Measurements from ENCODE around the gene GUCY1B1. TPM values are rescaled to one million over a fixed set of nuclear protein-coding genes. Genes with fewer than 3 reads are reported as not detected.

Gene GUCY1B1
- total RNA-seq, 1 experiment from 2014 or later: 0.50 TPM

DNA sequence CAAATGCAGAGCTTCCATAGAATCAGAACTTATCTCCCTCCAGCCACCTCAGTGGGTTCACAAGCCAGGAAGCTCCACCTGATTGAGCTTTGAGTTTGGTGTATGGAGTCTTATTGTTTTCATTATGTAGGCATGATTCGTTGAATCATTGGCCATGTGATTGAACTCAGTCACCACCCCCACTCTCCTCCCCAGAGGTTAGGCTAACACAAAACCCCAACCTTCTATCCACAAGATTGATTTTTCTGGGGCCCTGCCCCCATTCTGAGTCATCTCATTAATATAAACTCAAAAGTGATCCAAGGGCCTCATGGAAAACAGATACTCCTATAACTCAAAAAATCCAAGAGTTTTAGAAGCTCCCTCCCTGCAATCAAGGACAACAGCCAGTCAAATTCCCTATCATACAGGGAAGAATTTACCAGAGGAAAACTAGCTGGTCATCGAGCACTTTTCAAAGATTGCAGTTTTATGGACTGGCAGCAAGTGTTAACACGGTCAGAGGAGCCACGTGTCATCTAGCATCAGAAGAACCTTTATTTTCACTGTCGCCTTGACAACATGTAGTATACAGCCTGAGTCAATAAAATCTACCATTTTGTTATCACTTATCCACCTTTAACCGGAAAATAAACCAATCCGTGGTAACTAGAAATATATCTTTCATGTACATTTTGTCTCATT lies 35.9 kb upstream of the GUCY1B1 start:
- no peak overlapping the region for H2AK5ac ChIP-seq (ENCODE audit: insufficient read length, low read length)
- no peaks in the 10 kb centered on the region for H4K20me1 ChIP-seq (ENCODE audit: control insufficient read depth, insufficient read depth, insufficient read length)
- no peaks in the 10 kb centered on the region; the same call in 1 of the 2 replicates for H3K4me1 ChIP-seq (ENCODE audit: insufficient read depth, low read length)
- H4K5ac ChIP-seq (ENCODE audit: insufficient read length, low read depth, low read length): no peak overlapping the region
- no peak overlapping the region for H3K27ac Mint-ChIP-seq
- no peaks in the 10 kb centered on the region for H3K27me3 ChIP-seq (ENCODE audit: insufficient read depth, low read length)
- H3K4ac ChIP-seq (ENCODE audit: low read depth, low read length): no peak overlapping the region
- H2BK15ac ChIP-seq (ENCODE audit: low read depth, low read length): no peak overlapping the region
- DNase-seq: no peak
- no peak overlapping the region for H2BK5ac ChIP-seq (ENCODE audit: insufficient read length, low read length)
- no peak overlapping the region for H2BK120ac ChIP-seq (ENCODE audit: low read depth, low read length, poor library complexity, severe bottlenecking)
- no peak overlapping the region for H3K23ac ChIP-seq (ENCODE audit: insufficient read length, low read depth, low read length)
- no peaks in the 10 kb centered on the region for H3K79me1 ChIP-seq (ENCODE audit: insufficient read depth, low read depth, low read length, poor library complexity, severe bottlenecking)
- no peak overlapping the region for H3K56ac ChIP-seq (ENCODE audit: insufficient read length, low read depth, low read length)
- H3T11ph ChIP-seq (ENCODE audit: low read length): no peak overlapping the region
- no peaks in the 10 kb centered on the region for H3K79me2 ChIP-seq (ENCODE audit: insufficient read depth, low read length)
- no CpG with 5 or more reads among the region's 7 CpGs for WGBS (ENCODE audit: extremely low coverage, insufficient read length, low lambda C conversion rate)
- H3K4me1 Mint-ChIP-seq: peaks cover 4 to 13% of the 10 kb centered on the region in 2 experiments
- no peak overlapping the region for H3K9ac ChIP-seq (ENCODE audit: extremely low read depth, insufficient read length, low read length)
- H3K18ac ChIP-seq (ENCODE audit: insufficient read length, low read depth, low read length): no peak overlapping the region
- H3K4me2 ChIP-seq (ENCODE audit: insufficient read depth, insufficient read length, low read length): no peak overlapping the region
- no peaks in the 10 kb centered on the region for H3K36me3 Mint-ChIP-seq (ENCODE audit: insufficient read depth in 1 of 3, low read depth in 3 of 3)
- no peak overlapping the region for H3K4me3 Mint-ChIP-seq
- H4K8ac ChIP-seq (replicated peaks; ENCODE audit: insufficient read length, low read depth, low read length): no peak overlapping the region
- no peaks in the 10 kb centered on the region for H3K9me3 Mint-ChIP-seq
- no peak overlapping the region for H2BK12ac ChIP-seq (ENCODE audit: insufficient read length, low read depth, low read length)
- H3K14ac ChIP-seq (ENCODE audit: insufficient read depth, low read length): no peak overlapping the region
- H3K27ac ChIP-seq (ENCODE audit: insufficient read length, low read depth, low read length): no peak overlapping the region
- TF ChIP-seq, protein P1, sequence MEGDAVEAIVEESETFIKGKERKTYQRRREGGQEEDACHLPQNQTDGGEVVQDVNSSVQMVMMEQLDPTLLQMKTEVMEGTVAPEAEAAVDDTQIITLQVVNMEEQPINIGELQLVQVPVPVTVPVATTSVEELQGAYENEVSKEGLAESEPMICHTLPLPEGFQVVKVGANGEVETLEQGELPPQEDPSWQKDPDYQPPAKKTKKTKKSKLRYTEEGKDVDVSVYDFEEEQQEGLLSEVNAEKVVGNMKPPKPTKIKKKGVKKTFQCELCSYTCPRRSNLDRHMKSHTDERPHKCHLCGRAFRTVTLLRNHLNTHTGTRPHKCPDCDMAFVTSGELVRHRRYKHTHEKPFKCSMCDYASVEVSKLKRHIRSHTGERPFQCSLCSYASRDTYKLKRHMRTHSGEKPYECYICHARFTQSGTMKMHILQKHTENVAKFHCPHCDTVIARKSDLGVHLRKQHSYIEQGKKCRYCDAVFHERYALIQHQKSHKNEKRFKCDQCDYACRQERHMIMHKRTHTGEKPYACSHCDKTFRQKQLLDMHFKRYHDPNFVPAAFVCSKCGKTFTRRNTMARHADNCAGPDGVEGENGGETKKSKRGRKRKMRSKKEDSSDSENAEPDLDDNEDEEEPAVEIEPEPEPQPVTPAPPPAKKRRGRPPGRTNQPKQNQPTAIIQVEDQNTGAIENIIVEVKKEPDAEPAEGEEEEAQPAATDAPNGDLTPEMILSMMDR (conservative IDR thresholded peaks at IDR 0.05): no peak
- no peaks in the 10 kb centered on the region for H3K23me2 ChIP-seq (ENCODE audit: insufficient read length, low read depth, low read length, poor library complexity, severe bottlenecking)
- no peak overlapping the region for H2AFZ ChIP-seq (ENCODE audit: low read length)
- no peak overlapping the region for H2BK20ac ChIP-seq (ENCODE audit: low read depth, low read length, poor library complexity, severe bottlenecking)
- no peaks in the 10 kb centered on the region for H3K9me3 ChIP-seq (ENCODE audit: control insufficient read depth, low read depth, low read length)
- no peak overlapping the region for H4K91ac ChIP-seq (ENCODE audit: insufficient read length, low read depth, low read length)
- peaks cover 3% of the 10 kb centered on the region for H3K27me3 Mint-ChIP-seq (ENCODE audit: low read depth)

All from H9 (cell line).